HG02938 (cell line): ENCODE results near the gene UBR2.
"Not testable (repeated sequence)": the region's sequence is repeated elsewhere in the genome, so short reads cannot be mapped to it uniquely, and the experiment has no call there.

Experiments used
- ATAC-seq: cut with Tn5 transposase; IDR thresholded peaks from one replicate; pipeline ENCODE4 v1.9.1; 2021; ENCODE audit warnings: mild to moderate bottlenecking, moderate library complexity; ENCODE audit not compliant: unreplicated experiment

UBR2 gene

DNA sequence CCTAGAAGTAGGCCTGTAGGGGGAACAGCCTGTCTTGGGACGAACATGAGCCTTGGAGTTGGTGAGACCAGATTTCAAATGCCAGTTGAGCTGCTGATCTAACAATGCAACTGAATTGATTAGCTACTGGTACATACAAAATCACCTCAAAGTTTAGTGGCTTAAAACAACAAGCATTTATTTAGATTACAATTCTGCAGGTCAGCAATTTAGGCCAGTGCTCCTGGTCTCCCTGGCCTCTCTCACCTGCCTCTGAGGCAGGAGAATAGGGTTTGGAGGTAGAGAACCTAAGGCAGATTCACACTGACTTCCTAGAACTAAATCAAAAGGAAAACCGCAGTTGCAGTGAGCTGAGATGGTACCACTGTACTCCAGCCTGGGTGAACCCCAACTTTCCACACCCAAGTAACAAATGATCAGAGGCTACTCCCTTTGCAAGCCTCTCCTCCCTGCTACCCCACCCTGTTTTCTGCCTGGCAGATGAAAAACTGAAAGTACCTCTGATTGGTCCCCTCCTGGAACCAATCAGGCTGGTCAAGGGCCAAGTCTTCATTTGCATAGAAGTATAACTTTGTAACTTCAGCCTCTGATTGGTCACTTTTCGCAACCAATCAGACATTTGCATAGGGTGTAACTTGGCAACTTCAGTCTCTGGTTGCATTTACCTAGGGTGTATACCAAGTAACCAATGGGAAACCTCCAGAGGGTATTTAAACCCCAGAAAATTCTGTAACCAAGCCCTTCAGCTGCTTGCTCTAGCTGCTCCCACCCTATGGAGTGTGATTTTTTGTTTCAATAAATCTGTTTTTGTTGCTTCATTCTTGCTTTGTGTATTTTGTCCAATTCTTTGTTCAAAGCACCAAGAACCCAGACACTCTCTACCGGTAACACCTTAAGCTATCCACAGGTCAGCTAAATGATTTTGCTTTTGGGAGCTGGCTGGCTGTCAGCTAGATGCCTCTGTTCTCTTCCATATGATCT lies 8.1 kb upstream of the UBR2 start:
- ATAC-seq, result no peak

GRCh38 chr6:42556462-42556861 lies 7.4 kb upstream of the UBR2 start:
- ATAC-seq, result no peak

GRCh38 chr6:42559276-42559675 lies 4.6 kb upstream of the UBR2 start:
- not testable (repeated sequence) for ATAC-seq

- no peak for ATAC-seq
These were observed 1.8 kb upstream of the UBR2 start for GRCh38 chr6:42561986-42562385.

DNA sequence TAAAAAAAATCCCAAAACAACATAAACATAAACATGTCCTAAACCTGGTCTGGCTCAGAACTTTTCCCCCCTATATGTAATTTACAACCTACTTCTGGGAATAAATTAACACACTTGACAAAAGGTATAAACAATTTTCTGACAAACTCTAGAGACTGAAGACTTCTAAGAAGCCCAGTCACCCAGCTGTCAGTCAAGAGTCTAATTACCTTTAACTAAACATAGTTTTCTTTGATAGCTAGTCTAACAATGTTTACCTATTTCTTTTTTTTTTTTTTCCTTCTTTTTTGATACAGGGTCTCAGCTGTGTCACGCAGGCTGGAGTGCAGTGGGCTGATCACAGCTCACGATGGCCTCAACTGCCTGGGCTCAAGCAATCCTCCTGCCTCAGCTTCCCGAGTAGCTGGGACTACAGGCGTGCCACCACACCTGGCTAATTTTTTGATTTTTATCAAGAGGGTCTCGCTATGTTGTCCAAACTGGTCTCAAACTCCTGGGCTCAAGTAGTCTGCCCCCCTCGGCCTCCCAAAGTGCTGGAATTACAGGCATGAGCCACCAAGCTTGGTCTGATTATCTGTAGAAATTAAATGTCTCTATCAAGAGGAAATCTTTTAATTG lies 932 bp upstream of the UBR2 start:
- ATAC-seq, result no peak

- no peak for ATAC-seq
These were observed 637 bp downstream of the UBR2 start for GRCh38 chr6:42564506-42564825.

GRCh38 chr6:42565823-42566613 lies 2.2 kb downstream of the UBR2 start:
- ATAC-seq, result no peak

DNA sequence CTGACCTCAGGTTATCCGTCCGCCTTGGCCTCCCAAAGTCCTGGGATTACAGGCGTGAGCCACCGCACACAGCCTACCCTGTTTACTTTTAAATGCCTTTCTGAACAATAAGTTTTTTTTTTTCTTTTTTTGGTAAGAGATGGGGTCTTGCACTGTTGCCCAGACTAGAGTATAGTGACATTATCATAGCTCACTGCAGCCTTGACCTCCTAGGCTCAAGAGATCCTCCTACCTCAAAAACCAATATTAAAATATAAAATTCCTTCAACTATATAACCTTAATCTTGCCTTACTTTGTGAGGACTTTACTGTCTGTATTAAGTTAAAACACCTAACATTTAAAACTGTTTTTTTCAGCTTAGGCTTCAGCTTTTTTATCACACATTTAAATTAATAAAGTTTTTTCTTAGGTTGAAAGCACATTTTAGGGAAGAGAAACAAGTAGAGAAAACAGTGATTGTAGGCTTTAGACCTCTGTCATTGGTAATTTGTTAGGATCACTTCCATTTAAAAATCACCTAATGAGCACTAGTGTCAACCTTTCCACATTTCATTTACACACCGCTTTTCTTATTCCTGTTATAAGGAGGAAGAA lies 2.9 kb downstream of the UBR2 start:
- no peak for ATAC-seq

GRCh38 chr6:42567237-42567636 lies 3.4 kb downstream of the UBR2 start:
- not testable (repeated sequence) for ATAC-seq

- ATAC-seq, result no peak
These were observed 5.5 kb downstream of the UBR2 start for GRCh38 chr6:42569102-42570028.

DNA sequence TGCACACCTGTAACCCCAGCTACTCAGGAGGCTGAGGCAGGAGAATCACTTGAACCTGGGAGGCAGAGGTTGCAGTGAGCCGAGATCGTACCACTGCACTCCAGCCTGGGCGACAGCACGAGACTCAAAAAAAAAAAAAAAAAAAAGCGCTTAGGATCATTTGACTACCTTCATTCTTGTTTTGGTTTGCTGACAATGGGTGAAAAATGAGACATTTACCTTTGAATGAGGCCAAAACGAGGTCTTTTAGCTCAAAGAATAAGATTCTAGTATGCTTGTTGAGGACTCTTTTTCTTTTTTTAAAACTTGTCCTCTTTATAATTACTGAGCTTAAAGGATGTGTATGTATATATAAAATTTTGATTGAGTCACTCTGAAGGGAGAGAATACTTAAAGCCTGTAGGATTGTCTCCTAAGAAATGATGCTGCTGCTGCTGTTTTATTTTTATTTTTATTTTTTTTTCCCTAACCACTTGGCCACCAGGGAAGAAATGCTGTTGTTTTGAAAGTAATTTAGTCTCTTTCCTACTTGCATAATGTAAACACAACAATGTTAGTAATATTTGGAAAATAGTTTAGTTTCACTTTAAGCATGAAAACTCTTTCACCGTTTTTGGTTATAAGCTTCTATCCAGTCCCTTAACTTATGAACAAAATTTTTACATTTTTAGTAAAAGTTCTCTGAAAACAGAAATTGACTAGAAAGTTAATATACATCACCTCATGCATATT lies 7.9 kb downstream of the UBR2 start:
- ATAC-seq, result no peak

- peak; percentile 55 for ATAC-seq
These were observed 8.7 kb downstream of the UBR2 start for GRCh38 chr6:42572523-42572922.

DNA sequence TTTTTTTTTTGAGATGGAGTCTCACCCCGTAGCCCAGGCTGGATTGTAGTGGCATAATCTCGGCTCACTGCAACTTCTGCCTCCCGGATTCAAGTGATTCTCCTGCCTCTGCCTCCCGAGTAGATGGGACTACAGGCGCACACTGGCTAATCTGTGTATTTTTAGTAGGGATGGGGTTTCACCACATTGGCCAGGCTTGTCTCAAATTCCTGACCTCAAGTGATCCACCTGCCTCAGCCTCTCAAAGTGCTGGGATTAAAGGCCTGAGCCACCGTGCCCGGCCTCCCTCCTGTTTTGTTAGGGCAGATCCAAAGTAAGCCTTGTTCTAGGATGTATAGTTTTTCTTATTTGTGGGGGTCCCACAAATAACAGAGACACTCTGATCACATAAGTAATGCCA lies 12.7 kb downstream of the UBR2 start:
- ATAC-seq, result not testable (repeated sequence)

DNA sequence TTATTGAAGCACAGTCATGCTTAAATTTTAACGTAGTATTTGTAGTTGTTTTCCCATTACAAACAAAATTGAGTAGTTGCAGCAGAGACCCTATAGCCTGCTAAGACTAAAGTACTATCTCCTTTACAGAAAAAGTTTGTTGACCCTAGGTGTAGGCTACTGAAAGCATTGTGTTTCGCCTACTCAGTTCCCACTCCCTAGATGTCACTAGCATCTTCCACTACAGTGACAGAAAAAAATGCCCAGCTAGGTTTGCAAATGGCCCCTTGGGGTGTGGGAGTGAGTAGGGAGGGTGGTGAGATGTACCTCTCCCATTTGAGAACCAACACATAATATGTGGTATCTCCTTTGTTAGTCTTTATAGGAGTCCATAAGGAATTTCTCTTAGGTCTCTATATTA lies 34.5 kb downstream of the UBR2 start:
- no peak for ATAC-seq

DNA sequence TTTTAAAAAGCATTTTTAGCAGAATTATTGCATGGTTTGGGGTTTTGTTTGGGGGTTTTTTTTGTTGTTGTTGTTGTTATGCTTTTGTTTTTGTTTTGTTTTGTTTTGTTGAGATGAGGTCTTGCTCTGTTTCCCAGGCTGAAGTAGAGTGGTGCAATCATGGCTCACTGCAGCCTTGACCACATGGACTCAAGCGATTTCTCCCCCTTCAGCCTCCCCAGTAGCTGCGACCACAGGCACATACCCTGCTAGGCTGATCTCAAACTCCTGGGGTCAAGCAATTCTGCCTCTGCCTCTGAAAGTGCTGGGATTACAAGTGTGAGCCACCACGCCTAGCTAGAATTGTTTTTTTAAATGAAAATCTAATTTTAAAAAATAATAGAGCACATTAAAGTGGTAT lies 35.7 kb downstream of the UBR2 start:
- no peak for ATAC-seq

DNA sequence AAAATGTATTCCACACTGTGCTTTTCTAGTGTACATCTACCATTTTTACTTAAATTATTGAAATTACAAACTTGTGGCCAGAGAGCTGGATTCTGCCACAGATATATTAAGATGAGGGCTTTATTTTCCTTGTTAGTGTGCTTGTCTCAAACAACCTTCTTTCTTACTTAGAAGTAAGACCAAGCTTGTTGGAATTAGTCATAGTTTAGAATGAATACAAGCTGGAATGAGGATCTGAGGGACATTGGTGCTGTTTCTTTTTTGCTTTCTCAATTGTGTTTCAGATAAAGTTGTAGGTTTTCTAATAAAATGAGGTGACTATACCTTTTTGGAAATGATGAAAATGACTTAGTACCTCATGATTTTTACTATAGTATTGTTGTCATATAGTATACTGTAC lies 40.3 kb downstream of the UBR2 start:
- ATAC-seq, result no peak

DNA sequence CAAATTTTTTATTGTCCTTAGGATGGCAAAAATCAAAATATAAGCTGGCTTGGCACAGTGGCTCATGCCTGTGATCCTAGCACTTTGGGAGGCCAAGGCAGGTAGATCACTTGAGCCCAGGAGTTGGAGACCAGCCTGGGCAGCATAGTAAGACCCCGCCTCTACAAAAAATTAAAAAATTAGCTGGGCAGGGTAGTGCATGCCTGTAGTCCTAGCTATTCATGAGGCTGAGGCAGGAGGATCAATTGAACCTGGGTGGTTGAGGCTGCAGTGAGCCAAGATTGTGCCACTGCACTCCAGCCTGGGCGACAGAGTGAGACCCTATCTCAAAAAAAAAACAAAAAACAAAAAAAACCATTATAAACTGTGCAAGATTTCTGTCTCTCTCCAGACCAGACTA lies 40.9 kb downstream of the UBR2 start:
- ATAC-seq, result not testable (repeated sequence)

DNA sequence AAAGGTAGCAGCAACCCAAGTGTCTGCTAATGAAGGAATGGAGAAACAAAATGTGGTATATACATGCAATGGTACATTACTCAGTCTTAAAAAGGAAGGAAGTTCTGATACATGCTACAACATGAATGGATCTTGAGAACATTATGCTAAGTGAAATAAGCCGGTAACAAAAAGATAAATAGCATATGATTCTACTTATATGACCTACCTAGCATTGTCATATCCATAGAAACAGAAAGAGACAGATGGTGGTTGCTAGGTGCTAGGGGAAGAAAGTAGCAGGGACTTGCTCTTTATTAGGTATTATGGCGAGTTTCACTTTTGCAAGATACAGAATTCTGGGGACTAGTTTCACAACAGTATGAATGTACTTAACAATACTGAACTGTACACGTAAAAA lies 46.6 kb downstream of the UBR2 start:
- no peak for ATAC-seq

DNA sequence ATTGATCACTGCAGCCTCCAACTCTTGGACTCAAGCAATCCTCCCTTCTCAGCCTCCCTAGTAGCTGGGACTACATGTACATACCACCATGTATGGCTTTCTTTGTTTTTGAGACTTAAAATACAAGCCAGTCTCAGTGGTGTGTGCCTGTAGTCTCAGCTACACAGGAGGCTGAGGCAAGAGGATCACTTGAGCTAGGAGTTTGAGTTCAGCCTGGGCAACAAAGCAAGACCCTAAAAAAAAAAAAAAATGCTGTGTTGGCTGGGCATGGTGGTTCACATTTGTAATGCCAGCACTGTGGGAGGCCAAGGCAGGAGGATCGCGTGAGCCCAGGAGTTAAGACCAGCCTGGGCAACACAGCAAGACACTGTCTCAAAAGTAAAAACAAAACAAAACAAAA lies 51.7 kb downstream of the UBR2 start:
- no peak for ATAC-seq

DNA sequence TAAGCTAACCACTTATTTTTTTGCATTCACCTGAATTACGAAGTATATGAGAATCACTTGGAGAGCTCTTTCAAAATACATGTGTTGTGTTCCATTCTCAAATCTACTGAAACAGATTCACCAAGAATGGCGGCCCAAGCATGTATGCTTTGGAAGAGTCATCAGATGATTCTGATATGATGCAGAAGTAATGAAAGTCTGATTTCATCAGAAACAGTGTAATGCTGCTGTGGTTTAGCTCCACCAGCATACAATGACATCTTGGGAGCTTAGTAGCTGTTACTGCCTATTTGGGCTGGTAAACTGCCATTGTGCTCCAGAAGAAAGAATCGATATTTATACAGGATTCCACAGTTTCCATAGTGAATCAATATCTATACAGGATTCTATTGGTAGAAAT lies 52.9 kb downstream of the UBR2 start:
- ATAC-seq, result no peak
